GM23338 (cell line): Measurements from ENCODE around the gene MTHFR. TPM values are rescaled to one million over a fixed set of nuclear protein-coding genes. Genes with fewer than 3 reads are reported as not detected.
A peak's percentile ranks its signal among the peaks of the same experiment; 100 is the strongest.

Source experiments
- ATAC-seq: fragments of 200-7000 bp; cut with Tn5 transposase; 3 replicates; pipeline ENCODE4 v1.9.1; 2020
- DNase-seq: peaks from one replicate; pipeline ENCODE4 v3.0.0-alpha.2; 2015; ENCODE audit warnings: low spot score
- H2AFZ ChIP-seq: fragments of 200-600 bp; sonication (generic); 2 replicates; pipeline ENCODE4 v1.8.0; 2016; ENCODE audit warnings: antibody characterized with exemption, mild to moderate bottlenecking, moderate library complexity
- H3F3A ChIP-seq: fragments of 200-600 bp; sonication (generic); replicated peaks from 2 replicates; pipeline ENCODE4 v1.8.0; 2017; ENCODE audit warnings: antibody characterized with exemption, mixed run types, low read depth
- H3K27ac ChIP-seq: fragments of 200-600 bp; sonication (generic); 2 replicates; pipeline ENCODE4 v1.6.1; 2016; ENCODE audit warnings: low read depth
- H3K27me3 ChIP-seq: fragments of 200-600 bp; sonication (generic); 2 replicates; pipeline ENCODE4 v1.8.0; 2016; ENCODE audit warnings: mild to moderate bottlenecking, mixed run types, moderate library complexity; ENCODE audit not compliant: insufficient read depth
- H3K36me3 ChIP-seq: fragments of 200-600 bp; sonication (generic); 2 replicates; pipeline ENCODE4 v1.8.0; 2016; ENCODE audit warnings: mild to moderate bottlenecking; ENCODE audit not compliant: insufficient read depth
- H3K4me1 ChIP-seq: fragments of 200-600 bp; sonication (generic); 2 replicates; pipeline ENCODE4 v1.8.0; 2016; ENCODE audit warnings: mild to moderate bottlenecking, moderate library complexity; ENCODE audit not compliant: insufficient read depth
- H3K4me2 ChIP-seq: fragments of 200-600 bp; sonication (generic); 2 replicates; pipeline ENCODE4 v1.7.1; 2017; ENCODE audit warnings: mixed run types
- H3K4me3 ChIP-seq: fragments of 200-600 bp; sonication (generic); 2 replicates; pipeline ENCODE4 v1.6.1; 2016; ENCODE audit warnings: mixed run types
- H3K79me2 ChIP-seq: fragments of 200-600 bp; sonication (generic); replicated peaks from 2 replicates; pipeline ENCODE4 v1.8.0; 2017; ENCODE audit warnings: mild to moderate bottlenecking; ENCODE audit not compliant: insufficient read depth
- H3K9me2 ChIP-seq: fragments of 200-600 bp; sonication (generic); 2 replicates; pipeline ENCODE4 v1.8.0; 2017; ENCODE audit not compliant: insufficient read depth
- H4K20me1 ChIP-seq: fragments of 200-600 bp; sonication (generic); replicated peaks from 2 replicates; pipeline ENCODE4 v1.8.0; 2017; ENCODE audit warnings: mild to moderate bottlenecking; ENCODE audit not compliant: insufficient read depth
- H3K27ac Mint-ChIP-seq: 2 replicates; pipeline ENCODE4 v1.8.0; 2020; ENCODE audit warnings: inconsistent platforms, mild to moderate bottlenecking, moderate library complexity, mixed read lengths
- H3K27me3 Mint-ChIP-seq: 3 replicates; pipeline ENCODE4 v1.8.0; 2022; ENCODE audit warnings: low read depth, mild to moderate bottlenecking, moderate library complexity, mixed read lengths, inconsistent platforms; ENCODE audit not compliant: insufficient read depth, poor library complexity
- H3K36me3 Mint-ChIP-seq: 3 replicates; pipeline ENCODE4 v1.8.0; 2021; ENCODE audit warnings: low read depth, mild to moderate bottlenecking, inconsistent platforms, moderate library complexity, mixed read lengths
- H3K4me1 Mint-ChIP-seq: 3 replicates; pipeline ENCODE4 v1.8.0; 2020; ENCODE audit warnings: mild to moderate bottlenecking, inconsistent platforms, mixed read lengths
- H3K4me3 Mint-ChIP-seq: 3 replicates; pipeline ENCODE4 v1.8.0; 2021; ENCODE audit warnings: moderate library complexity, mild to moderate bottlenecking, inconsistent platforms, mixed read lengths
- H3K9me3 Mint-ChIP-seq: 3 replicates; pipeline ENCODE4 v1.8.0; 2020; ENCODE audit warnings: moderate library complexity, mild to moderate bottlenecking, inconsistent platforms, mixed read lengths
- CREB1 ChIP-seq: fragments of 250-450 bp; sonication (Bioruptor Pico); IDR thresholded peaks from 2 replicates; pipeline ENCODE4 v1.5.0; 2020; ENCODE audit warnings: low read depth, mild to moderate bottlenecking, moderate library complexity
- CTCF ChIP-seq, 2 experiments: fragments of 200-600 bp in 1 of 2; sonication (generic) in 1 of 2; conservative IDR thresholded peaks; 2 replicates each; pipeline versions ENCODE4 v1.5.1 to v1.6.1; 2016 to 2017; ENCODE audit warnings: antibody characterized with exemption in 2 of 2, low read depth in 2 of 2, mild to moderate bottlenecking in 2 of 2, moderate library complexity in 1 of 2
- ETS1 ChIP-seq: IDR thresholded peaks from 2 replicates; pipeline ENCODE4 v1.6.1; 2016; ENCODE audit warnings: antibody characterized with exemption
- EZH2phosphoT487 ChIP-seq: fragments of 200-600 bp; sonication (generic); IDR thresholded peaks from one replicate; pipeline ENCODE4 v1.8.1; 2018; ENCODE audit warnings: antibody characterized with exemption; ENCODE audit not compliant: unreplicated experiment
- JUNB ChIP-seq: IDR thresholded peaks from one replicate; pipeline ENCODE4 v1.6.1; 2016; ENCODE audit warnings: antibody characterized with exemption; ENCODE audit not compliant: unreplicated experiment
- NANOG ChIP-seq: IDR thresholded peaks from 2 replicates; pipeline ENCODE4 v1.6.1; 2016; ENCODE audit warnings: antibody characterized with exemption, borderline replicate concordance
- POLR2AphosphoS5 ChIP-seq: IDR thresholded peaks from 2 replicates; pipeline ENCODE4 v1.6.1; 2016; ENCODE audit warnings: antibody characterized with exemption, low read depth
- ZNF331 ChIP-seq: fragments of 250-450 bp; sonication (Bioruptor Pico); IDR thresholded peaks from 2 replicates; pipeline ENCODE4 v1.5.0; 2020; ENCODE audit warnings: low read depth, mild to moderate bottlenecking, moderate library complexity
- ZNF462 ChIP-seq: fragments of 250-450 bp; sonication (Bioruptor Pico); IDR thresholded peaks from 2 replicates; pipeline ENCODE4 v1.5.0; 2020; ENCODE audit warnings: mild to moderate bottlenecking, moderate library complexity
- polyA plus RNA-seq: library from polyadenylated mRNA; unstranded; fragments of >200 nt; fragmentation: Nextera tagmentation; extraction: Ambion mirVana; gene quantifications from 2 replicates; pipeline ENCODE4 v1.2.1, GENCODE V29; 2016
- total RNA-seq: library from RNA; depleted of rRNA; stranded (reverse); fragments of >200 nt; shearing (Covaris generic); gene quantifications from 2 replicates; pipeline ENCODE4 v1.2.3, GENCODE V29; 2014
- TF ChIP-seq, protein P1 (sequence below): IDR thresholded peaks from one replicate; pipeline ENCODE4 v1.6.1; 2018; ENCODE audit warnings: antibody characterized with exemption; ENCODE audit not compliant: unreplicated experiment

The MTHFR gene
- total and polyA plus RNA-seq, 2 experiments from 2014 or later, result 6.9 to 21.6 TPM

DNA sequence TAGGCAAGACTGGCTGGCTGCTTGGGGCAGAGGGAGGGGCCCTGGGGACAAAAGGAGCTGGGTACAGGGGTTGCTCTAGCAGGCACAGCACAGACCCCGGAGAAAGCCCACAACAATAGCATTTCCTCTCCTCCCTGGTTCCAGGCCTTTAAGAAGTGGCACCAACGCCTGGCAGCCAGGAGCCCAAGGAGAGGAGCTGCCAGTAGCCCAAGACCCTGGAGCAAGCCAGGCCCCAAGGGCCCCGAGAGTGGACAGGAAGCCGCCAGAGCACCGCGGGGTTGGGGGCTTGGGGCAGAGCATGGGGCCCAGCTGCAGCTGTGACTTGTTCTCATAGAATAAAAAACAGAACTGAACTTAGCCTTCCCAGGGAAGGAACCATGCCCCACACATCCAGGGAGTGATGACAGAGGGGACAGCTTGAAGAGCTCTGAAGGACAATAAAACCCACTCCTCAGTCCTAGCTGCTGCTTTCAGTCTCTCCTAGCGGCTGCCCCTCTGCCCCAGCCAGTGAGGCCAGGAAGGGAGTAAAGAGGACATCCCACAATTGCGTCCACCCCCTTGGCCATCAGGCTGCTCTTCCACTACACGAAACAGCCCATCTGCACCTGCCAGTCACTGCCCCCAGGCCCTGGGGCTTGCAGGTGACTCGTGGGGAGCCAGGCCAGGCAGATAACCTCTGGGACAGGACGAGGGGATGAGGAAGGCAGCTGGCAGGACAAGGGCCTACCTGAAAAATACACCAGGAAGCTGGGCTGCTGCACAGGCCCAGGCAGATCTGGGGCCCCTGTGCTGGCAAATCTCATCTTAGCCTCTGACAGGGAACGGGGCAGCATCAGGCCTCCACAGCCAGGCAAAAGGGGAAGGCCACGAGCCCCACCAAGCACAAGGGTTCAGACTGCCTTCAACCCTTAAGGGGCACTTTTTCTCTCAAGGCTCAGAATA lies 16.4 kb downstream of the MTHFR start:
- Histone ChIP-seq H3F3A (peaks cover 18% of the 10 kb centered on the region), H3K27me3 (no peaks in the 10 kb centered on the region), H3K4me2 (no peak overlapping the region), H2AFZ (no peak overlapping the region), H3K79me2 (no peaks in the 10 kb centered on the region), H3K4me1 (peaks cover 37% of the 10 kb centered on the region), H3K36me3 (no peaks in the 10 kb centered on the region), H3K9me2 (no peaks in the 10 kb centered on the region), H4K20me1 (no peaks in the 10 kb centered on the region), H3K27ac (0 out of 2 replicates have a peak overlapping the region, but pooled peaks have one; percentile 26), H3K4me3 (no peak overlapping the region)
- no peaks in the 10 kb centered on the region for H3K9me3 Mint-ChIP-seq
- peaks cover 12% of the 10 kb centered on the region; the same call in 2 of the 3 replicates for H3K36me3 Mint-ChIP-seq
- peaks cover 33% of the 10 kb centered on the region for H3K4me1 Mint-ChIP-seq
- no peak for TF ChIP-seq CTCF (conservative IDR thresholded peaks at IDR 0.05; ENCODE audit: low read depth in 2 of 2)
- TF ChIP-seq, protein P1, sequence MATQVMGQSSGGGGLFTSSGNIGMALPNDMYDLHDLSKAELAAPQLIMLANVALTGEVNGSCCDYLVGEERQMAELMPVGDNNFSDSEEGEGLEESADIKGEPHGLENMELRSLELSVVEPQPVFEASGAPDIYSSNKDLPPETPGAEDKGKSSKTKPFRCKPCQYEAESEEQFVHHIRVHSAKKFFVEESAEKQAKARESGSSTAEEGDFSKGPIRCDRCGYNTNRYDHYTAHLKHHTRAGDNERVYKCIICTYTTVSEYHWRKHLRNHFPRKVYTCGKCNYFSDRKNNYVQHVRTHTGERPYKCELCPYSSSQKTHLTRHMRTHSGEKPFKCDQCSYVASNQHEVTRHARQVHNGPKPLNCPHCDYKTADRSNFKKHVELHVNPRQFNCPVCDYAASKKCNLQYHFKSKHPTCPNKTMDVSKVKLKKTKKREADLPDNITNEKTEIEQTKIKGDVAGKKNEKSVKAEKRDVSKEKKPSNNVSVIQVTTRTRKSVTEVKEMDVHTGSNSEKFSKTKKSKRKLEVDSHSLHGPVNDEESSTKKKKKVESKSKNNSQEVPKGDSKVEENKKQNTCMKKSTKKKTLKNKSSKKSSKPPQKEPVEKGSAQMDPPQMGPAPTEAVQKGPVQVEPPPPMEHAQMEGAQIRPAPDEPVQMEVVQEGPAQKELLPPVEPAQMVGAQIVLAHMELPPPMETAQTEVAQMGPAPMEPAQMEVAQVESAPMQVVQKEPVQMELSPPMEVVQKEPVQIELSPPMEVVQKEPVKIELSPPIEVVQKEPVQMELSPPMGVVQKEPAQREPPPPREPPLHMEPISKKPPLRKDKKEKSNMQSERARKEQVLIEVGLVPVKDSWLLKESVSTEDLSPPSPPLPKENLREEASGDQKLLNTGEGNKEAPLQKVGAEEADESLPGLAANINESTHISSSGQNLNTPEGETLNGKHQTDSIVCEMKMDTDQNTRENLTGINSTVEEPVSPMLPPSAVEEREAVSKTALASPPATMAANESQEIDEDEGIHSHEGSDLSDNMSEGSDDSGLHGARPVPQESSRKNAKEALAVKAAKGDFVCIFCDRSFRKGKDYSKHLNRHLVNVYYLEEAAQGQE, result no peak
- no peak for TF ChIP-seq JUNB
- TF ChIP-seq ZNF462, result no peak
- TF ChIP-seq NANOG, result no peak
- no peak for TF ChIP-seq EZH2phosphoT487
- no peak for TF ChIP-seq CREB1 (CRISPR knock-in tag)
- no peak for TF ChIP-seq ZNF331
- TF ChIP-seq ETS1, result no peak
- no peak for TF ChIP-seq POLR2AphosphoS5
- ATAC-seq, result no peak
- H3K4me3 Mint-ChIP-seq, result no peak overlapping the region
- no peak overlapping the region; the same call in 1 of the 2 replicates for H3K27ac Mint-ChIP-seq
- no peak for DNase-seq
- H3K27me3 Mint-ChIP-seq, result peaks cover 7% of the 10 kb centered on the region
